Measurements from ENCODE around the gene SMS.
"Not testable (repeated sequence)": the region's sequence is repeated elsewhere in the genome, so short reads cannot be mapped to it uniquely, and the experiment has no call there.

DNA sequence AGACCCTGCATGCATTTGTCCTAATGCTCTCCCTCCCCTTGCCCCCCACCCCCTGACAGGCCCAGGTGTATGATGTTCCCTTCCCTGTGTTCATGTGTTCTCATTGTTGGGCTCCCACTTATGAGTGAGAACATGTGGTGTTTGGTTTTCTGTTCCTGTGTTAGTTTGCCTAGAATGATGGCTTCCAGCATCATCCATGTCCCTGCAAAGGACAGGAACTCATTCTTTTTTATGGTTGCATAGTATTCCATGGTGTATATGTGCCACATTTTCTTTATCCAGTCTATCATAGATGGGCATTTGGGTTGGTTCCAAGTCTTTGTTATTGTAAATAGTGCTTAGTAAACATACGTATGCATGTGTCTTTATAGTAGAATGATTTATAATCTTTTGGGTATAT, 10.0 kb downstream of the SMS start:
- not testable (repeated sequence) for TF ChIP-seq POLR2A, POLR2AphosphoS5, CTCF (IDR thresholded peaks at IDR 0.05)

Measured in stomach (tissue), 4 donors.